Measurements from ENCODE around the gene STAG1.

GRCh38 chr3:136547293-136547692 lies 204.9 kb downstream of the STAG1 start:
- TF ChIP-seq POLR2AphosphoS5 (IDR thresholded peaks at IDR 0.05; ENCODE audit: low read depth, low read length) (no peak), MEF2A (IDR thresholded peaks at IDR 0.05; ENCODE audit: borderline replicate concordance, low read depth) (no peak)
